GM18861 (cell line): ENCODE results near the gene SLC22A15.
"Not testable (repeated sequence)": the region's sequence is repeated elsewhere in the genome, so short reads cannot be mapped to it uniquely, and the experiment has no call there.

Experiments used
- ATAC-seq: cut with Tn5 transposase; IDR thresholded peaks from one replicate; pipeline ENCODE4 v1.9.1; 2021; ENCODE audit not compliant: unreplicated experiment

The SLC22A15 gene

DNA sequence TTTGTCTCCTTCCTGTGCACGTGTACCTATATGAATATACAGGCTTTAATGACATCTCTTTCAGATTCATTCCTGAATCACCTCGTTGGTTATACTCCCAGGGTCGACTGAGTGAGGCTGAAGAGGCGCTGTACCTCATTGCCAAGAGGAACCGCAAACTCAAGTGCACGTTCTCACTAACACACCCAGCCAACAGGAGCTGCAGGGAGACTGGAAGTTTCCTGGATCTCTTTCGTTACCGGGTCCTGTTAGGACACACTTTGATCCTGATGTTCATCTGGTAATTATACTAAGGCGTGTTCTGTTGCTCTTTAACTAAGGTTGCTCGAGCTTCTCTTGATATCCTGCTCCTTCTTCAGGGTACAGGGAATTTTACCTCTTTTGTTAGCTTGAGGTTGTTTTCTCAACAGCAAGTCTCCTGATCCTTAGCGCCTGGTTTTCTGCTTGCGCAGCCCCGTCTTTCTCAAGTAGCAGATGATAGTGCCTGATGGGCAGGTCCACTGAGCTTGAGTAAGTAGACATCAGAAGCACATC, 55.1 kb downstream of the SLC22A15 start:
- no peak for ATAC-seq

DNA sequence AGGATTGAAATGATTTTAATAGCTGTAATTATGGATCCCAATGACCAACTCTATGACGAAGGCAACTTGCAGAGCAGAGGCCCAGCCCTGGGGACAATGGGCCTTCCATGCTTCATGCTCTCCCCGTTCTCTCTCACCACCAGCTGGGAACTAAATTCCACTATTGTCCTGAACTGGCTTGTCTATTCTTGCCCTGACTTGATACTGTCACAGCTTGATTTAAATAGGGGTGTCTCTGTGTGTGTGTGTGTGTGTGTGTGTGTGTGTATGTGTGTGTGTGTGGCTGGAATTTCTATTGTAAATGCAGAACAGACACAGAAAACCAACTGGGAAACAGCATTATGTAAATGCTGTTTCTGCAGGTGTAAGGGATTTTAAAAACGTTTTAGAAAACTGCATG, 57.0 kb downstream of the SLC22A15 start:
- ATAC-seq: no peak

DNA sequence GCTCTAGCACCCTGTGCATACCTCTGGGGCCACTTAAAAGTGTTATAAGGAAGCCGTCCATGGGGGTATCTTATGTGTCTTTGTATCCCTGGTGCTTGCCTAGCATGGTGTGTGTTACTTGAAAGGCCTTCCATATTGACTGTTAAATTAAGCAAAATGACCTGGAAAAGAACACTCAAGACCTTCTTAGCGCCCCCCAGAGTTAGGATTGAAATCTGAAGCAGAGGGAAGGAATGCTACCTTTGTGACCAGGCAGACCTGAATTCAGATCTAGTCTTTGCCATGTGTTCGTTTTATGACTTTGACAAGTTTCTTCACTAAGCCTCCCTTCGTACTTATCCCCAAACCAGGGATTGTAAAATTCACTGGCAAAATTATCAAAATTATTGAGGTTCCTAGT, 59.9 kb downstream of the SLC22A15 start:
- no peak for ATAC-seq

DNA sequence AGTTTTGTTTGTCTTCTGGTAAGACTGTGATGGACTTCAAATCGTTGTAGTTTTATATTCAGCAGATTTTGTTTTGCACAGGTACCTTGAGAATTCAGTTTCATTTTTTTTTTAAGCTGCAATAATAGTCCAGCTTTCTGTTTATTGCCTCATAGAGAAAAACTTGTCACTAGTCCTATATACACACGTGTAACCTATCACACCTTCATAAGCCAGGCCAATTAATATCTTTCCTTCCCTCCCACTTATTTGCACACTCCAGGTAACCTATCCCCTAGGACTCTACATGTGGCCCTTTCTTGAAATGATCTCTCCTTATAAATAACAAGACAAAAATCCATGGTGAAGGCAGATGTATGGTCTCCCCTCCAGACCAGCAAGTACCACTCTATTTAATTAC, 62.4 kb downstream of the SLC22A15 start:
- ATAC-seq: no peak

DNA sequence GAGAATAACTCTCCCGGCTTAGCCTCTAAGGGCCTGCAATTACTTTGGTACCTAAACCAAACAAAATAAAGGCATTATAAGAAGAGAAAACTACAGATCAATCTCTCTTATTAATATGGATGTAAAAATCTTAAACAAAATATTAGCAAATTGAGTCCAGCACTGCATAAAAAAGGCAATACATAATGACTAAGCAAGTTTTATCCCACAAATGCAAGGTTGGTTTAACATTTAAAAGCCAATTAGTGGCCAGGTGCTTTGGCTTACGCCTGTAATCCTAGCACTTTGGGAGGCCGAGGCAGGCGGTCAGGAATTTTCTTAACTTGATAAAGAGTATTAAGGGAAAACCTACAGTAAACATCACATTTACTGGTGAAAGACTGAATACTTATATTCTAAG, 67.8 kb downstream of the SLC22A15 start:
- ATAC-seq: no peak

DNA sequence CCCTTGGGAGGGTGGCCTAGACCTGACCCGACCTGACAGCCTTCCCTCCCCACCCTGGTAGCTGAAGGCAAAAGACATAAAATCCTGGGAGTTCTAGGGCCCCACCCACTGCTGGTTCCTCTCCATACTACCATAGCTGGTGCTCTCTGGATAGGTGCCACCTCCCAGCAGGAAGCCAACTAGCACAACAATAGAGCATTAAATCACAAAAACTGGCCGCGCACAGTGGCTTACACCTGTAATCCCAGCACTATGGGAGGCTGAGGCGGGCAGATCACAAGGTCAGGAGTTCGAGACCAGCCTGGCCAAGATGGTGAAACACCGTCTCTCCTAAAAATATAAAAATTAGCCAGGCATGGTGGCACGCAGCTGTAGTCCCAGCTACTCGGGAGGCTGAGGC, 70.6 kb downstream of the SLC22A15 start:
- ATAC-seq: not testable (repeated sequence)

DNA sequence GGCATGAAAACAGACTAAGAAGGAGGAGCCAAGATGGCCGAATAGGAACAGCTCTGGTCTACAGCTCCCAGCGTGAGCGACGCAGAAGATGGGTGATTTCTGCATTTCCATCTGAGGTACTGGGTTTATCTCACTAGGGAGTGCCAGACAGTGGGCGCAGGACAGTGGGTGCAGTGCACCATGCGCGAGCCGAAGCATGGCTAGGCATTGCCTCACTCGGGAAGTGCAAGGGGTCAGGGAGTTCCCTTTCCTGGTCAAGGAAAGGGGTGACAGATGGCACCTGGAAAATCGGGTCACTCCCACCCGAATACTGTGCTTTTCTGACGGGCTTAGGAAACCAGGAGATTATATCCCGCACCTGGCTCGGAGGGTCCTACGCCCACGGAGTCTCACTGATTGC, 75.6 kb downstream of the SLC22A15 start:
- ATAC-seq: not testable (repeated sequence)

DNA sequence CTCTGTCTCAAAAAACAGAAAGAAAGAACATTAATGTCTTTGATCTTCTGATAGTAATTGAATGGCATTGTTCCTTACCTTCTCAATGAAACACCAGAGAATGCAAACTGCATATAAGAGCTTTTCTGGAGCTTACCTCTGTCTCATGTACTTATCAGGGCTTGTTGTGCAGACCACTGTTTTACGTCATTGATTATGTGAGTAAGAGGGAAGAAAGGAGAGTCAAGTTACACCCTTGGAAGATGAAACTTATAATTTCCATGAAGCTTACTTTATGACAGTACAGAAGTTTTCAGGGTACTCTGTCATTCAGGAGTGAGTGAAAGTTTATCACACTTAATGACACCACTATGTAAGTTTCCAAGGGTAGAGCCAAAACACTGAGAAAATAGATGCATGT, 85.9 kb downstream of the SLC22A15 start:
- ATAC-seq: no peak

DNA sequence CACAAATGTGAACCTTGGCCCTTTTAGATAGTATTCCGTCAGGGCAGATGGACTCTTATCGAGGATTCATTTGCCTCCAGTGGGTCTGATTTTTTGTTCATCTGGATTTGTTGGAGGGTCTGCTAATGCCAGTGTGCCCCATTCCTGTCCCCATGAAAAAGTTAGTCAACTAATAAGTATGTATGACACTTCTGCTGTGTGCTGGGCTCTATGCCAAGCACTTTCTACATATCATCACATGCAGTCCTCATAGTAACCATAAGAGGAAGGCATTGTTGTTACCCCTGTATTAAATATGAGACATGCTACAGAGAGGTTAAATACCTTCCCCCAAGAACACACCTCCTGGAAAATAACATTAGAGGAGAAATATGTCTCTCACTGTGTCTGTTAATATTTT, 88.3 kb downstream of the SLC22A15 start:
- ATAC-seq: no peak

DNA sequence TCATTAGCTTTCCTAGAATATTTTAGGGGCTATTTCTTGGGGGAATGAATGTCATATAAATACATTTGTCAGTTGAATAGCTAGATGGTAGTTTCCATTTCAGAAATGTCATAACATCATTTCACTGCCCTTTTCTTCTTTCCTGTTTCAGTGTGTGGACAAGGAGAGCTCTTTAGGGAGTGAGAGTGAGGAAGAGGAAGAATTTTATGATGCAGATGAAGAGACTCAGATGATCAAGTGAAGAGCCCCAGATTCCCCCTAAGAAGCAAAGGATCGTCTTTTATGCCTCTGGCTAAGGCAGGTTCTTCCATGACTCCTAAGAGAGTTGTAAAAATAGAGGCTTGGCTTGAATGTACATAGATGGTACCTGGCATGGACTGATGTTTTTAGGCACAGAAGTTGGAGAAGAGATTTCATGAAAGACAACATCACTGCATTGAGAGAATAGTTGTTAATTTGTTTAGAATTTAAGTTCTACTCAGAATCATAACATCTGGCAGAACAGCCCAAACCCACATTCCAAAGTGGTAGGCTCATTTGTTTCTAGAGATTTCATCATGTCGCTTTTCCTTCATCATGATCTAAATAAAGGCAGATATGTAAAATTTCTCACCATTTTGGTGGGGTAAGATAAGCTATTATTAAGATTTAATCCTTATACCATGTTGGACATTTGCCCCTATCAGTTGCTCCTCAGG, 90.7 kb downstream of the SLC22A15 start:
- ATAC-seq: no peak

DNA sequence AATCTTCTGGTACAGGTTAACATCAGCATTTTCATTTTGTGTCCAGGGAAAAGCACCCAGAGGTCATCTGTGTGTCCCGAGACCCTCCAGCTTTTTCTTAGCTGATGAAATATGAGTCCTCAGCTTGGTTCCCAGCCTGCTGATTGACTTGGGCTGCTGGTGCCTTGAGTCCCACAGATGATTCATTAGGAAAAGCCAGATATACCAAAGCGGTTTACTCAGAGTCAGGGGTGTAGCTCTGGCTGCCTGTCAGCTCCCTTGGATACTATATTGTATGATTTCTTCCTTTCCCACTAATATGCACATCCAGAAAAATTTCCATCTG, 91.2 kb downstream of the SLC22A15 start:
- no peak for ATAC-seq

DNA sequence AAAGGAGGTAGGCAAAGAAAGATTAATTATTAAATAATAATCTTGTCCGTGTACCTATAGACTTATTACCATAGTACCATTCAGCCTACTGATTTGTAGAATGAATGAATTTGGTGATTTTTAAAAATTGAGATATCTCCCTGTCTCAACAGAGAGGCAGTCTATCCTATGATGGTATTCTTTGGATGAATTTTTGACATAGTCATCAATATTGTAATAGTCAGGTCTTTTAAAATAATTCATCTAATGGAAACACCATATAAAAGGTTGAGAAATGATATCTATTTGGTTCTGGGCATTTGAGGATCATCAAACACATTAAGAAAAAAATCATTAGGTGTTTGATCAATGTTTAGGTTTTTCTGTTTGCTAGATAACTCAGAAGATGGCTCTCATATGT, 99.3 kb downstream of the SLC22A15 start:
- ATAC-seq: no peak

DNA sequence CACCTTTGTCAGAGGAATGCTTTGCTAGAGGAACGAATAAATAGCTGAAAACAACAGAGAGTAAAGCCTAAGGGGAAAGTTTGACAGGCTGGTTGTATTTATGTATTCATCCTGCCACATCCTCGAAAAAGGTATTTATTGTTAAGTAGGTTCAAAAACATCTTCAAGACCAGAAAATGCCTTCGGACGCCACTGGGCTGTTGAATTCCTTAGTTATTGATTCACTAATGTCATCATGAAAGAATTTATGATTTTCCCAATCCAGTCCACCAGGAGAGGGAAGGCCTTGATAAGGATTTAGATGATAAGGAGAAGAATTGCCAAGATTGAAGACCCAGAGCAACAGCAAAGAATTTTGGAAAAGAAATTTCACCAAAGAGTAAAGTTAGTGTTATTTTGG, 99.7 kb downstream of the SLC22A15 start:
- no peak for ATAC-seq

DNA sequence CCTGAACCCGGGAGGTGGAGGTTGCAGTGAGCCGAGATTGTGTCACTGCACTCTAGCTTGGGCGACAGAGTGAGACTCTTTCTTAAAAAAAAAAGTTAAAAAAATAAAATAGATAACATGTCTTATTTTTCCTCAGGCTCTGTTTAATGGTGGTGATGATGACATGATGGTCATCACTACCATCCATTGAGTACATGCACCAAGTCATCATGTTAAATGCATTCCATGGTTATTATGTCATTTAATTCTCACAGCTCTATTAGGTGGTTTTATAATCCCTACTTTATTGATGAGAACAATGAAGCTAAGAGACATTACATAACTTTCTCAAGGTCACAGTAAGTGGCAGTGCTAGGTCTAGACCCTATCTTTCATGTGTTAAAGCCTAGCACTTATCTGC, 100.5 kb downstream of the SLC22A15 start:
- ATAC-seq: no peak

DNA sequence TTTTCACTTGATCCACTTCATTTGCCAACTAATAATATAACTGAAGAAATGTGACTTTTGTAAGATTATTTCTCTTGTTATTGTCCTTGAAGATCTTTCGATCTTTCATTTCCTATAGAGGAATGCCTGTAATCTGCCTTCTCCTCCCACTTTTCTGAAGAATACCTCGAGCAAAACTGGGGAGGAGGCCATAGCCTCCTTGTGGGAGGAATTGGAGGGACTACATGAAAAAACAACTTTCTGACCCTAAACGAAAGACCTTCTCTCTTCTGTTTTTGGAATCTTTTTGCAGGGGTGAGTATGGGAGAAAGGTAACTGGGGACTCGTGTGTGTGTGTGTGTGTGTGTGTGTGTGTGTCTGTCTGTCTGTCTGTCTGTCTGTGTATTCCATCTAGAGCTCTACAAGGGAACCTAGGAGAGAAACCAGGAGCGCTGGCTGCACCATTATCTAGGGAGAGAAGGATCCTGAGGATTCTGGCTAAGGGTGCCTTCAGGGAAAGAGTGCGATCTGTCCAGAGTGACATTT, 102.4 kb downstream of the SLC22A15 start:
- no peak for ATAC-seq

DNA sequence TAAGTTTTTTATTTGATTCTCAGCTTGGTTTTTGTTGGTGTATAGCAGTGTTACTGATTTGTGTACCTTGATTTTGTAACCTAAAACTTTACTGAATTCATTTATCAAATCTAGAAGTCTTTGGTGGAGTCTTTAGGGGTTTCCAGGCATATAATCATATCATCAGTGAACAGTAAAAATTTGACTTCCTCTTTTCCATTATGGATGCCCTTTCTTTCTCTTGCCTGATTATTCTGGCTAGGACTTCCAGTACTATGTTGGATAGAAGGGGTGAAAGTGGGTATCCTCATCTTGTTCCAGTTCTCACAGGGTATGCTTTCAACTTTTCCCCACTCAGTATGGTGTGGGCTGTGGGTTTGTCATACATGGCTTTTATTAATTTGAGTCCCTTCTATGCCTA, 111.3 kb downstream of the SLC22A15 start:
- no peak for ATAC-seq

DNA sequence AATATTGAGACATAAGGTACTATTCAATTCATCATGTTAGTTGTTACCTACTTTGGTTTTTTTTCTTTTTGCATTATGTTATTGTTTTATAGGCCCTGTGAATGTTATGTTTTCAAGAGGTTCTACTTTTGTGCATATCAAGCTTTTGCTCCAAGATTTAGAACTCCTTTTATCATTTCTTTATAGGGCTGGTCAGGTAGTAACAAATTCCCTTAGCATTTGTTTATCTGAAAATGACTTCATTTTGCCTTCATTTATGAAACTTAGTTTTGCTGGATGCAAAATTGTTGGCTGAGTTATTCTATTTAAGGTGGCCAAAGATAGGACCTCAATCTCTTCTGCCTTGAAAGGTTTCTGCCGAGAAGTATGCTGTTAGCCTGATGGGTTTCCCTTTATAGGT, 113.6 kb downstream of the SLC22A15 start:
- ATAC-seq: no peak

DNA sequence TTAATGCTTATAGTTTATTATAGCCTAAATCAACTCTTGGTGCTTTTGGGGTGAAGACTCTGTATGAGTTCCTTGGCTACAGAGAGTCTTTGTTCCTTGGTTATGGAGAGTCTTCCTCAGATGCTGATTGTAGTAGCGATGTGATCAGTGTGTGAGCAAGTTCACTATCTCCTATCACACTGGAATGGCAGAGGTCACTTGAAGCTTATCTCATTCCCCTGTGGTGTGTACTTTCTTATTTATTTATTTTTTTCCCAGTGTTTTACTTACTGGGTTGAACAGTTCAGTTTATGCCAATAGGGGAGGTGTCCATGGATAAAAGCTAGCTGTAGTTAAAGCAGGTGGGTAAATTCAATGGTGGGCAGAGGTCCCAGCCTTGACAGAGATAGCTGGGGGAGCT, 114.8 kb downstream of the SLC22A15 start:
- ATAC-seq: no peak

DNA sequence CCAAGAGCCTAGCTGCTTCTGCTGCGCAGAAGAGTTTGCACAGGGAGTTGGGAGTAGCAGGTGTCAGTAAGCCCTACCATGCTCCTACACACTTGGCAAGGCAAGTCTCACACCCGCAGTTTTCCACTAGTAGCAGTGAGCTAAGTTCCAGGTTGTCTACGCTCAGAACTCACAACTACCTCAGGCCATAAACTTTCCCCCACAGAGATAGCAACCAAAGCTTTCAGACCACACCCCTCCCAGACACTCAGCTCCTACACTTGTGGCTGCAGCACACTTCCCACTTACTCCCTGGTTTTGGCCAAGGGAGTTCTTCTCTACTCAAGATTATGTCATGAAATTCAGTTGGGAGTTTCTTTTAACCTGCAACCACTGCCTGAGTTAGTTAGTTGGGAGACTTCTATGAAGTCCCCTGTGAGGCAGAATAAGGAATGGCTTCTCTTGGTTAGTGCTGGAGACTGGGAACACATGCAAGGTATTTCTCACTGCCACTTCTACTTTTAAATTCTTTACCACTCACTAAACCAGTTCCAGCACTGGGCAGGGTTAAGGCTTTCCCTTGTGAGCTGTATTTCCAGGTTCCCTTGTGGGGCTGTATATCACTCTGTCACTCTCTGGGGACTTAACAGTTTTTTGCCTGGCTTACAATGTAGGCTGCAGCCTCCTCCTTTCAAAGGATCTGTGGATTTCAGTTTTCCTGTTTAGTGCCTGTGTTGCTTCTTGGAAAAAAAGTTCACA, 116.6 kb downstream of the SLC22A15 start:
- no peak for ATAC-seq

DNA sequence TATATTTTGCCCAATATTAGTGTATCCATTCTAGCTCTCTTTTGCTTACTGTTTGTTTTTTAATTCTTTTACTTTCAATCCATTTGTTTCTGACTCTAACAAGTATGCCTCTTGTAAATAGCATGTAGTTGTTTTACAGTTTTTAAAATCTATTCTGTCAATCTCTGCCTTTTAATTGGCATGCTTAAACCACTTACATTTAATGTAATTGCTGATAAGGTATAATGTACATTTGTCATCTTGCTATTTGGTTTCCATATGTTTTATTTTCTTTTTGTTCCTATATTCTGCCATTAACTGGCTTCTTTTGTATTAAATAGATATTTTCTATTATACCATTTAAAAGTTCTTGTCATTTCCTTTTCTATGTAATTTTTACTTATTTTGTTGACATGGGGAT, 118.7 kb downstream of the SLC22A15 start:
- no peak for ATAC-seq

DNA sequence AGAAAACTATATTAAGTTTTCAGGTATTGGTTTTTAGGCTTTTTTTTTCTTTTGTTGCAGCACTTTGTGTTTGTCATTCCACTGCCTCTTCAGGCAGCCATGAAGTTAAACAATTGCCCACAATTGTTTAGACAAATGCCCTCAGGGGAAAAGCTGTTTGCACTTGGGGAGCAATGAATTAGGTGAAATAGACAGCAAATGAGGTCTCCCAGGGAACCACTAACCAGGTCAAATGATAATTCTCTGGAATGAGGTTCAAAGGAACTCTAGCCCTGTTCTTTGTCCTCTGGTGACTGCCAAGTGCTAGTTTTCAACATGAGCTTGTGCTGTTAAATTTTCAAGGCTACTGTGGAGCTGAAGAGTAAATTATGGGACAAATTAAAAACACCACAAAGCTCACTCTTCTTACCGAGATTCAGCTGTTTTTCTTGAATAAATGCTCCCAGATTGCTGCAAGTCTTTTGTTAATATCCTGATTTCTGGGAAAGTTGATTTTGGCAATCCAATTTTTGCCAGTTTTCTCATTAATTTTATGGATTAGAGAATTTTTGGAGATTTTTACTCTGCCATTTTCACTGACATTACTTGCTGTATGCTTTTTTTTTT, 119.8 kb downstream of the SLC22A15 start:
- ATAC-seq: no peak

DNA sequence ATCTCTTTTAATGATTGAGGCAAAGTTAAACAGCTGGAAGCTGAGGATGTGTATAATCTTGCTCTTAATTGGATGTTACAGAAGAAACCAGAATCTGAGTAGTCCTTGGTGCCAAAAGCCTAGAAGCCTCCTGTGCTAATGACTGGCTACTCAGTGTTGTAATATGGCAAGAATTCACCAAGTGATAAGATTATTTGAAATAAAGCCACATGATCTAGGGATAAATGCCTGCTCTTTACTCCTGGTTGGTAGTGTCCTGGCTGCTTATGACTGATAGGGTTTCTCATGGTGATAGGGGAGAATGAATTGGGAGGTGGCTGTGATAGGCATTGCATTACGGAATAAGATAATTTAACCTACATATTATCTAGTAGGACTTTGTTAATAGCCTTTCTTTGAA, 121.3 kb downstream of the SLC22A15 start:
- ATAC-seq: no peak
